Cardiac fibroblast (primary cell): ENCODE data around the gene NRIP1.

Experiments
- DNase-seq, 2 donors: peaks; one replicate each; pipeline versions ENCODE4 v3.0.0 to v3.0.0-alpha.2; 2010; ENCODE audit warnings: low read depth in 2 of 2
- H3K4me3 ChIP-seq, 2 donors: replicated peaks in 1 of 2; 1 replicate in 1 of 2; 2 replicates in 1 of 2; pipeline ENCODE4 v1.5.1; 2011; ENCODE audit warnings: low read depth in 2 of 2, low read length in 2 of 2, mild to moderate bottlenecking in 2 of 2, moderate library complexity in 1 of 2
- TF ChIP-seq, protein P1 (sequence below): IDR thresholded peaks from one replicate; pipeline ENCODE4 v1.5.1; 2011; ENCODE audit warnings: low read depth, mild to moderate bottlenecking, low read length, inconsistent platforms

Gene NRIP1

DNA sequence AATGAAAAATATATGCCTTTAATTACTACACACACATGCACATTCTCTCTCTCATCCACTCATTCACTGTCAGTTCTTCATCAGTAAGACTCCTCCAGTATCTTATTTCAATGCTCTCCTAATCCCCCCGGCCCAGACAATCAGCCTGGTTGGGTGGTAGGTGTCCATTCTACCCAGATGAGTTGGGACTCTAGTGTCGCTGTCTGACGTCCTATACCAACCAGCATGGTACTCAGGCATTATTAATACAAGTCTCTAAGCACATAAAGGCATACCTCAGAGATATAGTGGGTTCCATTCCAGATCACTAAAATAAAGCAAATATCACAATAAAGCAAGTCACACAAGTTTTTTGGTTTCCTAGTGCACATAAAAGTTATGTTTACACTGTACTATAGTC, 19.8 kb downstream of the NRIP1 start:
- no peak overlapping the region for H3K4me3 ChIP-seq
- DNase-seq: no peak
- TF ChIP-seq, protein P1, sequence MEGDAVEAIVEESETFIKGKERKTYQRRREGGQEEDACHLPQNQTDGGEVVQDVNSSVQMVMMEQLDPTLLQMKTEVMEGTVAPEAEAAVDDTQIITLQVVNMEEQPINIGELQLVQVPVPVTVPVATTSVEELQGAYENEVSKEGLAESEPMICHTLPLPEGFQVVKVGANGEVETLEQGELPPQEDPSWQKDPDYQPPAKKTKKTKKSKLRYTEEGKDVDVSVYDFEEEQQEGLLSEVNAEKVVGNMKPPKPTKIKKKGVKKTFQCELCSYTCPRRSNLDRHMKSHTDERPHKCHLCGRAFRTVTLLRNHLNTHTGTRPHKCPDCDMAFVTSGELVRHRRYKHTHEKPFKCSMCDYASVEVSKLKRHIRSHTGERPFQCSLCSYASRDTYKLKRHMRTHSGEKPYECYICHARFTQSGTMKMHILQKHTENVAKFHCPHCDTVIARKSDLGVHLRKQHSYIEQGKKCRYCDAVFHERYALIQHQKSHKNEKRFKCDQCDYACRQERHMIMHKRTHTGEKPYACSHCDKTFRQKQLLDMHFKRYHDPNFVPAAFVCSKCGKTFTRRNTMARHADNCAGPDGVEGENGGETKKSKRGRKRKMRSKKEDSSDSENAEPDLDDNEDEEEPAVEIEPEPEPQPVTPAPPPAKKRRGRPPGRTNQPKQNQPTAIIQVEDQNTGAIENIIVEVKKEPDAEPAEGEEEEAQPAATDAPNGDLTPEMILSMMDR: no peak

DNA sequence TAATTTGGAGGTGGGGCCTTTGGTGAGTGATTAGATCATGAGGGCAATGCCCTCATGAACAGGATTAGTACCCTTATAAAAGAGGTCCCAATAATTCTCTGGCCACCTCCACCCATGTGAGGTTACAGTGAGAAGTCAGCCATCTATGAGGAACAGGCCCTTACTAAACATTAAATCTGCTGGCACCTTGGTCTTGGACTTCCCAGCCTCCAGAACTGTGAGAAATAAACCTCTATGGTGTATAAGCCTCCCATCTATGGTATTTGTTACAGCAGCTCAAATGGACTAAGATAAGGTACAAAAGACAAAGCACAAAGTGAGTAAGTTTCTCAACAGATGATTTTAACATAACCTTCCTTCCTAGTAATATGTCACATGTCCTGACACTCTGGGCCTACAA, 22.3 kb downstream of the NRIP1 start:
- TF ChIP-seq, protein P1: no peak
- DNase-seq: no peak
- H3K4me3 ChIP-seq: no peak overlapping the region

DNA sequence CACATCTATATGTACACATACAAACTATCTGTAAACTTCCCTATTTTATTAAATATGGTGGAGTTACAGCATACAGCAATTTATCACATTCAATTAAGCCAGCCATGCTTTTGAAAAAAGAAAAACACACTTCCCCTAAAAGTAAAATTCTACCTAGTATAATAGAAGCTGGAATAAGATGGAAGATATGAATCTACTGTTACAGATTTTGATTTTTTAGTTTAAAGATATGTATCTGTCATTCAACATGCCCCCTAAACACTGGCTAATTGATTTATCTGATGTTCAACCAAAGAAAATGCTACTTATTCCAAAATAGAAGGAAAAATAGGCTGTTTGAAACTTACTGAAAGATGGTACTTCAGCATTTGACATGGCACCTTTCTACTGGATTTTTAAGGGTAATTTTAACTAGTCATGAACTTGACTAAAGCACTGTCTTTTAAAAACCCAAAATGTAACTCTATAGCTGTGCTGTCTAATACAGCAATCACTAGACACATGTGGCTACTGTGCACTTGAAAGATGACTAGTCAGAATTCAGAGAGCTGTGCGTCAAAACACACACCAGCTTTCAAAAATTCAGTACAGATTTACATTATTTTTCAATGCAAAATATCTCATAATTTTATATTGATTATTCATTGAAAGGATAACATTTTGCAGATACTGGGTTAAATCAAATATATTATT, 25.0 kb downstream of the NRIP1 start:
- TF ChIP-seq, protein P1: no peak
- no peak overlapping the region for H3K4me3 ChIP-seq
- no peak for DNase-seq

GRCh38 chr21:15037900-15038293, 26.9 kb downstream of the NRIP1 start:
- TF ChIP-seq, protein P1: no peak
- H3K4me3 ChIP-seq: no peak overlapping the region
- no peak for DNase-seq

GRCh38 chr21:15037095-15037899, 27.5 kb downstream of the NRIP1 start:
- no peak overlapping the region for H3K4me3 ChIP-seq
- DNase-seq: no peak
- TF ChIP-seq, protein P1: no peak

DNA sequence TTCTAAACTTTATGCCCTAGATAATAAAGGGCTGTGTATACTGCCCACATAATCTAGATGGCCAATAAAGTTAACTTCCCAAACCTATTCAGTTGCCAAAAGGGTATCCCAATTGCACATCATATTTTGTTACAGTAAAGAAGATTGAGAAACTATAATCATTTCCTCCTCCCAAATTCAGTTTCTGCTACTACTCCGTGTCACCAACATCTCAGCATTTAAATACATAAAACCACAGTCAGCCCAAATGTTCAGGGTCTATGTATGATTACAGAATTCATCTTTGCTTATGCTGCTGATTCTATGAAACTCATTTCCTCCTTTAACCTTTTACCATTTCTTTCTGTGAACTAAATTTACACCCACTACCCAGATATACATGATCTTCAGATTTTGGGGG, 28.6 kb downstream of the NRIP1 start:
- DNase-seq: no peak
- no peak overlapping the region for H3K4me3 ChIP-seq
- TF ChIP-seq, protein P1: no peak
